Tibial artery (tissue), 4 donors: ENCODE results near the gene EHHADH.
A peak's percentile ranks its signal among the peaks of the same experiment; 100 is the strongest.
"Not testable (repeated sequence)": the region's sequence is repeated elsewhere in the genome, so short reads cannot be mapped to it uniquely, and the experiment has no call there.

ENCODE experiments used
- DNase-seq, 2 donors: peaks; one replicate each; pipeline ENCODE4 v3.0.0-alpha.2; 2019
- H3K27ac ChIP-seq, 2 donors: fragments of 200-600 bp; sonication (generic) in 1 of 2; 1 replicate in 1 of 2; 2 replicates in 1 of 2; pipeline ENCODE4 v1.5.1; 2018 to 2019; ENCODE audit warnings: mild to moderate bottlenecking in 1 of 2
- H3K27me3 ChIP-seq, 2 donors: fragments of 200-600 bp; sonication (generic) in 1 of 2; one replicate each; pipeline versions ENCODE4 v1.5.1 to v1.6.0; 2016 to 2019
- H3K36me3 ChIP-seq, 3 donors: fragments of 200-600 bp; sonication (generic) in 2 of 3; one replicate each; pipeline ENCODE4 v1.5.1; 2016 to 2019; ENCODE audit warnings: mild to moderate bottlenecking in 2 of 3
- H3K4me1 ChIP-seq, 4 donors: fragments of 200-600 bp; sonication (generic) in 2 of 4; 1 replicate in 3 of 4; 2 replicates in 1 of 4; pipeline ENCODE4 v1.5.1; 2016 to 2019
- H3K4me3 ChIP-seq, 2 donors: fragments of 200-600 bp; sonication (generic) in 1 of 2; 1 replicate in 1 of 2; 2 replicates in 1 of 2; pipeline ENCODE4 v1.5.1; 2018 to 2019; ENCODE audit warnings: mild to moderate bottlenecking in 2 of 2
- H3K9me3 ChIP-seq, 3 donors: fragments of 200-600 bp; sonication (generic) in 1 of 3; one replicate each; pipeline ENCODE4 v1.5.1; 2016 to 2019
- intact Hi-C: fragments of 100-400 bp; cut with DNase I; formaldehyde crosslinking; loops from one replicate; pipeline ENCODE4 v1.15.0; 2023; ENCODE audit warnings: low total_unique reads
- TF ChIP-seq, protein P1 (sequence below), 2 experiments: fragments of 200-600 bp in 1 of 2; fragments of 450-650 bp in 1 of 2; IDR thresholded peaks; one replicate each; pipeline ENCODE4 v1.5.1; 2017 to 2019; ENCODE audit warnings: antibody characterized with exemption in 2 of 2, mild to moderate bottlenecking in 1 of 2, moderate library complexity in 1 of 2

The EHHADH gene

DNA sequence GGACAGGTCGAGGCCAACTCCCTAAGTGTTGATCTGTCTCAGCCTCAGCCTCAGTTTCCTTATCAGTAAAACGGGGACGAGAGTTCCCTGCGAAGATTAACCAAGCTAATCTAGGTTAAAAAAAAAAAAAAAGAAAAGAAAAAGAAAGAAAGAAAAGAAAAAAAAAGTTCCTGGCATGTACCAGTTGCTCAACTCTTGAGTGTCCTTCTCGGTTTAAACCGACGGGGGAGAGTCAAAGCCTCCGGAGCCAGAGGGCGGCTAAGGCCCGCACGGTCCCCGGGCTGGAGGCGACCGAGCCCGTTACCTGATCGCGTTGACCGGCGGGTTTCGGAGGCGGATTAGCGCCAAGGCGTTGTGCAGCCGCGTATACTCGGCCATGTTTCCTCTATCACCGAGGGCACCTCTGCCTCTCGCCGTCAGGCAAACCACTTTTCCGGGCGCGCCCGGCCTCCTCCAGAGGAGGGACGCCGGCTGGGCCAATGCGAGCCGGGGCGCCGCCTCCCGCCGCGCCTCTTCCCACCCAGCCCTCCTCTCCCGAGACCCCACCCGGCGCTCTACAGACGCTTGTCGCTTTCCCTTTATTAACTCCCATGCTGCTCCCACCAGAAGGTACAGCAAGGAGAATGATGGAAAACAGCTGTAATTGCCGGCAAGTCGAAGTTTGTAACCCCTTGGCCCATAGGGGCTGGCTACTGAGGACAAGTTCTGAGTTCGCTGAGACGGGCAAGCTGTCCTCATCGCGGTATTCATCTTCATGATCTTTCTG is at the start of gene EHHADH:
EHHADH (minus strand) TSS at position 405 of the 766 bp plus-strand sequence; CDS start at position 378, 27 bp downstream.
- no peaks in the 10 kb centered on the region for H3K36me3 ChIP-seq
- peak within 1 kb of the TSS; percentile 59 to 60 for H3K4me3 ChIP-seq
- TF ChIP-seq, protein P1, sequence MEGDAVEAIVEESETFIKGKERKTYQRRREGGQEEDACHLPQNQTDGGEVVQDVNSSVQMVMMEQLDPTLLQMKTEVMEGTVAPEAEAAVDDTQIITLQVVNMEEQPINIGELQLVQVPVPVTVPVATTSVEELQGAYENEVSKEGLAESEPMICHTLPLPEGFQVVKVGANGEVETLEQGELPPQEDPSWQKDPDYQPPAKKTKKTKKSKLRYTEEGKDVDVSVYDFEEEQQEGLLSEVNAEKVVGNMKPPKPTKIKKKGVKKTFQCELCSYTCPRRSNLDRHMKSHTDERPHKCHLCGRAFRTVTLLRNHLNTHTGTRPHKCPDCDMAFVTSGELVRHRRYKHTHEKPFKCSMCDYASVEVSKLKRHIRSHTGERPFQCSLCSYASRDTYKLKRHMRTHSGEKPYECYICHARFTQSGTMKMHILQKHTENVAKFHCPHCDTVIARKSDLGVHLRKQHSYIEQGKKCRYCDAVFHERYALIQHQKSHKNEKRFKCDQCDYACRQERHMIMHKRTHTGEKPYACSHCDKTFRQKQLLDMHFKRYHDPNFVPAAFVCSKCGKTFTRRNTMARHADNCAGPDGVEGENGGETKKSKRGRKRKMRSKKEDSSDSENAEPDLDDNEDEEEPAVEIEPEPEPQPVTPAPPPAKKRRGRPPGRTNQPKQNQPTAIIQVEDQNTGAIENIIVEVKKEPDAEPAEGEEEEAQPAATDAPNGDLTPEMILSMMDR (IDR thresholded peaks at IDR 0.05) = no peak
- peak within 1 kb of the TSS; percentile 47 to 65 for H3K27ac ChIP-seq
- H3K9me3 ChIP-seq = no peaks in the 10 kb centered on the region
- H3K4me1 ChIP-seq = peaks cover 0 to 4% (median 0%) of the 10 kb centered on the region in 4 donors
- intact Hi-C loops = no loop called here
- no peaks in the 10 kb centered on the region for H3K27me3 ChIP-seq
- DNase-seq = peak; percentile 60 to 79

DNA sequence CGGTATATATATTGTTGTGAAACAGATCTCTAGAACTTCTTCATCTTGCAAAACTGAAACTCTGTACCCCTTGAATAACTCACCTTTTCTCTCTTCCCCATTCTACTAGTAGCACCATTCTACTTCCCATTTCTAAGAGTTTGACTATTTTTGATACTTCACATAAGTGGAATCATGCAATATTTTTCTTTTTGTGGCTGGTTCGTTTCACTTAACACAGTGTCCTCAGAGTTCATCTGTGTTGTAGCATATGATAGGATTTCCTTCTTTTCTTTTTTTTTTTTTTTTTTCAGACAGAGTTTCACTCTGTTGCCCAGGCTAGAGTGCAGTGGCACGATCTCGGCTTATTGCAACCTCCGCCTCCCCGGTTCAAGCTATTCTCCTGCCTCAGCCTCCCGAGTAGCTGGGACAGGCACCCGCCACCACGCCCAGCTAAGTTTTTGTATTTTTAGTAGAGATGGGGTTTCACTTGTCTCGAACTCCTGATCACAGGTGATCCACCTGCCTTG is 46.1 kb upstream of the EHHADH start:
- H3K27ac ChIP-seq, DNase-seq, H3K27me3 ChIP-seq, H3K9me3 ChIP-seq, intact Hi-C loops, H3K4me3 ChIP-seq, H3K4me1 ChIP-seq: not testable (repeated sequence)
- peaks cover 2 to 12% (median 5%) of the 10 kb centered on the region in 3 donors for H3K36me3 ChIP-seq

DNA sequence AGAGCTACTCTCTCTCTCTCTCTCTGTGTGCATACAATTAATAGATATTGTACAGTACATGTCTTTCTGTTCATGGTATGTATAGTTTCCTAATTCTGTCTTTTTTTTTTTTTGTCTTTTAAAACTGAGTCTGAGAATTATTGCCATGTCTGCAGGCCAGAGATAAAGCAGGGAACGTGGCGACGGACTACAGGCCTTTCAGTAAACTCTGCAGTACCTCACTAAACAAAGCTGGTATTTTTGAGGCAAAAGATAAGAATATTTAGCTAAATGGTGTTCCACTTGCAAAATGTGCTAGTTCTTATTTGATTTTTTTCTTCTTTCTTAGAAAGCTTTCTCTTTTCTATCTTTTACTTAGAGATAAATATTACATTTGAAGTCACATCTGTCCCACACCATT is 44.0 kb upstream of the EHHADH start:
- intact Hi-C loops = no loop called here
- Histone ChIP-seq H3K36me3 (peaks cover 0 to 13% (median 0%) of the 10 kb centered on the region in 3 donors), H3K27ac (no peak overlapping the region), H3K4me3 (no peak overlapping the region), H3K4me1 (no peaks in the 10 kb centered on the region), H3K27me3 (no peaks in the 10 kb centered on the region), H3K9me3 (no peaks in the 10 kb centered on the region)
- no peak for DNase-seq
- TF ChIP-seq, protein P1 (IDR thresholded peaks at IDR 0.05) = no peak

DNA sequence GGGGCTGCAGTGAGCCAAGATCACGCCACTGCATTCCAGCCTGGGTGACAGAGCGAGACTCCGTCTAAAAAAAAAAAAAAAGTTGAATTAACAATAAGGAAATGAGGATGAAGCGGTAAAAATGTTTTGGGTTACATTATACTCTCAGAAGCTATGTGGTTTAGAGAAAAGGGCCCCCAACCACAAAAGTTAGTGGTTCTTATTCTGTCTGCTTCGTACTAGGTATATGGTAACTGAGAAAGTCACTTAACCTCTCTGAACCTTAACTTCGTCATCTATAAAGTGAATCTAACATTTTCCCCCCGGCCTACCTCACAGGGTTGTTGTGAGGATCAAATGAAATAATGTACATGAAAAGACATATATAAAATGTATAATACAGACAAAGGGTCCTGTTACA is 38.4 kb upstream of the EHHADH start:
- TF ChIP-seq, protein P1 (IDR thresholded peaks at IDR 0.05) = no peak
- DNase-seq = no peak
- Histone ChIP-seq H3K4me3 (no peak overlapping the region), H3K27ac (no peak overlapping the region), H3K4me1 (no peaks in the 10 kb centered on the region), H3K27me3 (no peaks in the 10 kb centered on the region), H3K36me3 (peaks cover 7 to 22% (median 10%) of the 10 kb centered on the region in 3 donors), H3K9me3 (no peaks in the 10 kb centered on the region)
- intact Hi-C loops = no loop called here

DNA sequence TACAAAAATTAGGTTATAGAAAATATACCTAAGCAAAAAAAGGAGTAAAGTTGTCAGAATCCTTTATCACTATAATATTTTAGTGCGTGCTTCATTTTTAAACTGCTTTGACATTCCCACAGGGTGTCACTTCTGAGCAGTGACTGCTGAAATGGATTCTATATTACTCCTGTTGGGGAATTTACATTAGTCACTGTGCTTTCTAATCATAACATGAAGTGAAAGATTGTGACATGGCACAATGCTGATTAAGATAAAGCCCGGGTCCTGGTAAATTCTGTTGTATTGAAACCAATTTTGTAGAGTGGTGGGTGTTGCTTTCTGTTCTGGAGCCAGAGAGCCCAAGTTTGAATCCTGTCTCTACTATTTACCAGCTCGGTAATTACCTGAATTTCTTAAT is 36.4 kb upstream of the EHHADH start:
- Histone ChIP-seq H3K27me3 (no peaks in the 10 kb centered on the region), H3K9me3 (no peaks in the 10 kb centered on the region), H3K4me1 (no peaks in the 10 kb centered on the region), H3K27ac (no peak overlapping the region), H3K36me3 (peaks cover 7 to 15% (median 10%) of the 10 kb centered on the region in 3 donors), H3K4me3 (no peak overlapping the region)
- intact Hi-C loops = no loop called here
- TF ChIP-seq, protein P1 (IDR thresholded peaks at IDR 0.05) = no peak
- DNase-seq = no peak

DNA sequence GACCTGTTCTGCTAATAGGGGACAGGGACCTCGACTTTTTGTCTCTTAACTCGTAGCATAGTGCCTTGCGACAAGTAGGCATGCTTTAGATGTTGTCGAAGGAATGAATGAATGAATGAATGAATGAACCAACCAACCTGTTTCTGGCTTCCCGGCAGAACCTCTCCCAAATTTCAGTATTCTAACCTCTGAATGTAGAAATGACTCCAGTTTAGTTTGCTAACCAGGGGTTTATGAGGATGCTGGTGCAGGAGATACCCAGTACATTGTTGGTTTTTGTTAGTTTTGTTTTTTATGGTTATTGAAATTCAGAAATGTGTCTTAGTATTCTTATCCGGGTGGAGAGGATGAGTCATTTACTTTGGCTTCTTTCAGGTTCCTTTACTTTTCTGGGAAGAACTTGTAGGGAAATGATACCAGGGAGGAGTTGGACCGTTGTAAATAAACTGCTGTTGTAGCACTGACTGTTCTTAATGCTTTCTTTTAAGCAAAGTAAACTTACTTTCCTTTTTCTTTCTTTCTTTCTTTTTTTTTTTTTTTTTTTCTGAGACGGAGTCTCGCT is 29.6 kb upstream of the EHHADH start:
- Histone ChIP-seq H3K36me3 (no peaks in the 10 kb centered on the region), H3K9me3 (no peaks in the 10 kb centered on the region), H3K4me3 (peak overlapping the region; percentile 71 to 85), H3K4me1 (peaks cover 0 to 10% (median 7%) of the 10 kb centered on the region in 4 donors), H3K27ac (peak overlapping the region in 1 of 2 donors; percentile 67), H3K27me3 (peaks cover 0 to 4% of the 10 kb centered on the region in 2 donors)
- intact Hi-C loops = no loop called here
- TF ChIP-seq, protein P1 (IDR thresholded peaks at IDR 0.05) = no peak
- no peak for DNase-seq
